DND-41 (cell line): ENCODE measurements around the gene DDX23.

ENCODE experiments used
- ATAC-seq: fragments of 200-7000 bp; cut with Tn5 transposase; 3 replicates; pipeline ENCODE4 v1.9.1; 2021; ENCODE audit warnings: low read depth; ENCODE audit not compliant: insufficient read depth
- DNase-seq: peaks from one replicate; pipeline ENCODE4 v3.0.0-alpha.2; 2020
- H2AFZ ChIP-seq: 2 replicates; pipeline ENCODE4 v1.6.0; 2012; ENCODE audit warnings: low read depth, low read length
- H3K27ac ChIP-seq: 2 replicates; pipeline ENCODE4 v1.5.1; 2012; ENCODE audit warnings: low read length, inconsistent platforms
- H3K27me3 ChIP-seq: fragments of 200-600 bp; sonication (generic); 2 replicates; pipeline ENCODE4 v1.6.0; 2012; ENCODE audit warnings: low read length, mild to moderate bottlenecking, inconsistent platforms; ENCODE audit not compliant: insufficient read depth, poor library complexity
- H3K36me3 ChIP-seq: 2 replicates; pipeline ENCODE4 v1.5.1; 2012; ENCODE audit warnings: low read length, inconsistent platforms; ENCODE audit not compliant: insufficient read depth
- H3K4me1 ChIP-seq: 2 replicates; pipeline ENCODE4 v1.5.1; 2012; ENCODE audit warnings: mild to moderate bottlenecking, low read length; ENCODE audit not compliant: insufficient read depth
- H3K4me2 ChIP-seq: 2 replicates; pipeline ENCODE4 v1.6.0; 2012; ENCODE audit warnings: mild to moderate bottlenecking, moderate library complexity, low read length, inconsistent platforms; ENCODE audit not compliant: insufficient read depth
- H3K4me3 ChIP-seq, 2 experiments: fragments of 200-600 bp in 1 of 2; shearing (Covaris generic) in 1 of 2; 2 replicates each; pipeline ENCODE4 v1.5.1; 2012 to 2016; ENCODE audit warnings: inconsistent platforms in 2 of 2, low read length in 2 of 2, mild to moderate bottlenecking in 2 of 2, low read depth in 1 of 2, moderate library complexity in 1 of 2
- H3K79me2 ChIP-seq: 2 replicates; pipeline ENCODE4 v1.6.0; 2012; ENCODE audit warnings: low read length, inconsistent platforms; ENCODE audit not compliant: insufficient read depth
- H3K9ac ChIP-seq: 2 replicates; pipeline ENCODE4 v1.6.0; 2012; ENCODE audit warnings: low read depth, mild to moderate bottlenecking, inconsistent platforms, low read length, moderate library complexity
- H3K9me3 ChIP-seq: 2 replicates; pipeline ENCODE4 v1.5.1; 2012; ENCODE audit warnings: low read length, moderate library complexity, mild to moderate bottlenecking, inconsistent platforms; ENCODE audit not compliant: insufficient read depth, severe bottlenecking
- H4K20me1 ChIP-seq: 2 replicates; pipeline ENCODE4 v1.6.0; 2012; ENCODE audit warnings: low read length; ENCODE audit not compliant: insufficient read depth
- CTCF ChIP-seq: IDR thresholded peaks from 2 replicates; pipeline ENCODE4 v1.5.1; 2012; ENCODE audit warnings: borderline replicate concordance, low read length, moderate library complexity, mild to moderate bottlenecking; ENCODE audit not compliant: poor library complexity, severe bottlenecking; ENCODE audit errors: extremely low read depth
- EZH2 ChIP-seq: IDR thresholded peaks from 3 replicates; pipeline ENCODE4 v1.6.1; 2012; ENCODE audit warnings: borderline replicate concordance, low read depth, mild to moderate bottlenecking, moderate library complexity, low read length, inconsistent platforms; ENCODE audit not compliant: severe bottlenecking

Gene DDX23

GRCh38 chr12:48812389-48812788 is 39.6 kb downstream of the DDX23 start:
- Histone ChIP-seq H3K79me2 (peaks cover 17% of the 10 kb centered on the region), H3K27me3 (no peaks in the 10 kb centered on the region), H3K4me1 (peaks cover 33% of the 10 kb centered on the region), H2AFZ (no peak overlapping the region), H3K36me3 (no peaks in the 10 kb centered on the region), H3K27ac (no peak overlapping the region), H3K9me3 (no peaks in the 10 kb centered on the region), H3K4me2 (no peak overlapping the region), H3K9ac (no peak overlapping the region), H4K20me1 (no peaks in the 10 kb centered on the region), H3K4me3 (no peak overlapping the region)
- ATAC-seq (no peak), DNase-seq (no peak)
- TF ChIP-seq EZH2 = no peak
- TF ChIP-seq CTCF = no peak

GRCh38 chr12:48811437-48812090 is 40.4 kb downstream of the DDX23 start:
- no peak overlapping the region for H3K4me3 ChIP-seq
- H3K9ac ChIP-seq = no peak overlapping the region
- no peaks in the 10 kb centered on the region for H3K27me3 ChIP-seq
- no peak overlapping the region for H3K4me2 ChIP-seq
- no peak for ATAC-seq
- H3K79me2 ChIP-seq = peaks cover 10% of the 10 kb centered on the region
- H3K27ac ChIP-seq = no peak overlapping the region
- no peaks in the 10 kb centered on the region for H3K36me3 ChIP-seq
- no peak for DNase-seq
- TF ChIP-seq EZH2 (no peak), CTCF (no peak)
- H4K20me1 ChIP-seq = no peaks in the 10 kb centered on the region
- H3K9me3 ChIP-seq = no peaks in the 10 kb centered on the region
- H2AFZ ChIP-seq = no peak overlapping the region
- peaks cover 24% of the 10 kb centered on the region for H3K4me1 ChIP-seq

DNA sequence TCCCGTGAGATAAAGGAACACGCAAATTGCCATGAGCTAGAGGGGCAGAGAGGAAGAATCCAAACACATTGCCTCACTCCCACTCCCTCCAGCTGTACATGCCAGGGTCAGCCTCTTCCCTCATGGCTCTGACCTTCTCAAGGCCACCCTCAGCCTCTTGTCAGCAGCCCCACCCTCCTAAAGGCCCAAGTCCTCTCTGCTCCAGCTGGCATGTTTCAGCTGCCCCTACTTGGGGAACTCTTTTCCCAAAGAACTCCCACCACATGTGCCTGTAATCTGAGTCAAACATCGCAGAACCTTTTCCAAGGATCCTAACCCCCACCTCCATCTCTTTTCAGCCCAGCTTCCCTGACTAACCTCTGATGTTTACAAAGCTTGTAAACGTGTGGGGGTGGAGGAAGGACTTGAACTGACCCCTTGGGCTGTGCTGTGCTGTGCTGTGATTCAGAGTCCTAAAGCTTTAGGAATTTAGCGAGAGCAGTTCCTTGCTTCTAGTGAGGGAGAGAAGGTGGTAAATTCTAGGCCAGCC is 41.0 kb downstream of the DDX23 start:
- TF ChIP-seq EZH2 (no peak), CTCF (no peak)
- H3K4me3 ChIP-seq = no peak overlapping the region
- no peaks in the 10 kb centered on the region for H3K9me3 ChIP-seq
- H4K20me1 ChIP-seq = no peaks in the 10 kb centered on the region
- H3K4me2 ChIP-seq = no peak overlapping the region
- H3K27ac ChIP-seq = no peak overlapping the region
- H2AFZ ChIP-seq = no peak overlapping the region
- no peak for ATAC-seq
- H3K9ac ChIP-seq = no peak overlapping the region
- no peaks in the 10 kb centered on the region for H3K36me3 ChIP-seq
- peaks cover 18% of the 10 kb centered on the region for H3K4me1 ChIP-seq
- no peaks in the 10 kb centered on the region for H3K27me3 ChIP-seq
- no peak for DNase-seq
- peaks cover 4% of the 10 kb centered on the region; the same call in 1 of the 2 replicates for H3K79me2 ChIP-seq
